BJ (cell line): ENCODE data around the gene RALA. TPM values are rescaled to one million over a fixed set of nuclear protein-coding genes. Genes with fewer than 3 reads are reported as not detected.
A peak's percentile ranks its signal among the peaks of the same experiment; 100 is the strongest.

Experiments used
- CTCF ChIA-PET: fragments of 350-600 bp; formaldehyde crosslinking; extraction: SDS; loops from one replicate; lab custom pipeline; 2021; ENCODE audit warnings: antibody characterized with exemption, inconsistent platforms; lab: Yijun Ruan, JAX
- POLR2A ChIA-PET: fragments of 300-600 bp; sonication (Branson Sonifier 250); formaldehyde crosslinking; extraction: SDS; loops from one replicate; lab custom pipeline; 2021; ENCODE audit warnings: antibody characterized with exemption; lab: Charles Lee
- DNase-seq: peaks from one replicate; pipeline ENCODE4 v3.0.0-alpha.2; 2011; ENCODE audit warnings: low read depth
- H3K27me3 ChIP-seq: 2 replicates; pipeline ENCODE4 v1.6.0; 2011; ENCODE audit warnings: low read length; ENCODE audit not compliant: control insufficient read depth, insufficient read depth
- H3K36me3 ChIP-seq: 2 replicates; pipeline ENCODE4 v1.5.1; 2011; ENCODE audit warnings: low read length; ENCODE audit not compliant: control insufficient read depth, insufficient read depth
- H3K4me3 ChIP-seq: 2 replicates; pipeline ENCODE4 v1.5.1; 2011; ENCODE audit warnings: low read depth, mild to moderate bottlenecking, control low read depth, low read length
- CTCF ChIP-seq: IDR thresholded peaks from 2 replicates; pipeline ENCODE4 v1.5.1; 2011; ENCODE audit warnings: low read depth, mild to moderate bottlenecking, control low read depth, inconsistent platforms, low read length, moderate library complexity; ENCODE audit not compliant: insufficient read depth
- polyA plus RNA-seq: library from polyadenylated mRNA; depleted of rRNA; stranded (reverse); fragments of >200 nt; gene quantifications from 2 replicates; pipeline ENCODE4 v1.2.3, GENCODE V29; 2011

The RALA gene
- polyA plus RNA-seq, 1 experiment = 14.9 TPM

DNA sequence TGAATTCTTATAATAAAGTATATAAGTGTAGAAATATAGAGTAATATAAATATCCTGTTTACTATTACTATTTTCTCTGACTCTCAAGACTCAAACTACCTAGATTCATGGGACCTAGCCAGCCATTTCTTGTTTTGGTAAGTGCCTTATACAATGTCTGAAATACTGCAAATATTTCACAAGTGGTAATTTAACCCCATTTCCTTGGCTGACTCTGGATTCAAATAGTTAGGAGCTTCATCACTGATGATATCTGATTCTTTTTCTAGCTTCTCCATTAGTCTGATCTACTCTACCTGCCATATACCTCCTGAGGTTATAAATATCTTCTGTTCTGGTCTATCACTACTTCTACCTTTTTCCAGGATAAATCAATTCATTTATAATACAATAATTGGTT lies 6.4 kb upstream of the RALA start:
- Histone ChIP-seq H3K4me3 (no peak overlapping the region), H3K27me3 (no peaks in the 10 kb centered on the region), H3K36me3 (no peaks in the 10 kb centered on the region)
- POLR2A ChIA-PET = interaction anchor here (0.6 kb wide), 1 partner anchor 46 kb away, joined by 3 read pairs; no protein-coding TSS in a partner anchor
- no peak for TF ChIP-seq CTCF
- DNase-seq = no peak
- CTCF ChIA-PET = interaction anchor here (1.1 to 2.9 kb wide), 2 partner anchors 14 to 36 kb away, joined by 3 to 12 read pairs; no protein-coding TSS in a partner anchor

- H3K27me3 ChIP-seq = no peaks in the 10 kb centered on the region
- DNase-seq = no peak
- TF ChIP-seq CTCF = no peak
- no peaks in the 10 kb centered on the region for H3K36me3 ChIP-seq
- no peak overlapping the region for H3K4me3 ChIP-seq
- ChIA-PET POLR2A (no interaction called here), CTCF (interaction anchor here (1.3 kb wide), 1 partner anchor 129 kb away, joined by 3 read pairs; no protein-coding TSS in a partner anchor)
Observed at GRCh38 chr7:39618868-39619267, 4.5 kb upstream of the RALA start.

- no peak for DNase-seq
- CTCF ChIA-PET = interaction anchor here (1.1 to 1.6 kb wide), 5 partner anchors 11 to 135 kb away, joined by 3 to 5 read pairs (median 3); no protein-coding TSS in a partner anchor
- no peaks in the 10 kb centered on the region for H3K36me3 ChIP-seq
- no peaks in the 10 kb centered on the region for H3K27me3 ChIP-seq
- POLR2A ChIA-PET = no interaction called here
- TF ChIP-seq CTCF = no peak
- H3K4me3 ChIP-seq = no peak overlapping the region
Observed at GRCh38 chr7:39620486-39620885, 2.9 kb upstream of the RALA start.

DNA sequence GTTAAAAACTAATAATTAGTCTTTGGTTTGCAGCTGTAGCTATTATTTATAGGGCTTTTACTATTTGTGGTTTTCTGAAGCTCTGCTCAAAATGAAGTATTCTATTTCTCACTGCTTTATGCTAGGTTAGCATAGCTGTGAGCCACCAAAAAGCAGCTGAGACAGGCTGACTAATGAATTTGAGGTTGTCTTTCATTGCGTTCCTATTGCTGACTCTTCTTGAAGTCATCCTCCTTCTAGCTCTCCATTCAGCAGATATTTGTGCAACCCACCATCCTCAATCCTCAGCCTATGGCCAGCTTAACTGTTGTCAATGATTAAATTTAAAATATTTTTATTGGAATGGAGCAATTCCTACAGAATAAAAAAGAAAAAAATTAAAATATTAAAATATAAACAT lies 2.1 kb upstream of the RALA start:
- CTCF ChIA-PET = interaction anchor here (1.1 to 1.6 kb wide), 6 partner anchors 12 to 134 kb away, joined by 3 to 5 read pairs (median 4); no protein-coding TSS in a partner anchor
- peak; percentile 80 for DNase-seq
- H3K27me3 ChIP-seq = no peaks in the 10 kb centered on the region
- H3K4me3 ChIP-seq = no peak overlapping the region
- no peaks in the 10 kb centered on the region for H3K36me3 ChIP-seq
- POLR2A ChIA-PET = interaction anchor here (0.6 to 0.7 kb wide), 3 partner anchors 12 to 115 kb away, joined by 3 to 4 read pairs (median 3); no protein-coding TSS in a partner anchor
- no peak for TF ChIP-seq CTCF

DNA sequence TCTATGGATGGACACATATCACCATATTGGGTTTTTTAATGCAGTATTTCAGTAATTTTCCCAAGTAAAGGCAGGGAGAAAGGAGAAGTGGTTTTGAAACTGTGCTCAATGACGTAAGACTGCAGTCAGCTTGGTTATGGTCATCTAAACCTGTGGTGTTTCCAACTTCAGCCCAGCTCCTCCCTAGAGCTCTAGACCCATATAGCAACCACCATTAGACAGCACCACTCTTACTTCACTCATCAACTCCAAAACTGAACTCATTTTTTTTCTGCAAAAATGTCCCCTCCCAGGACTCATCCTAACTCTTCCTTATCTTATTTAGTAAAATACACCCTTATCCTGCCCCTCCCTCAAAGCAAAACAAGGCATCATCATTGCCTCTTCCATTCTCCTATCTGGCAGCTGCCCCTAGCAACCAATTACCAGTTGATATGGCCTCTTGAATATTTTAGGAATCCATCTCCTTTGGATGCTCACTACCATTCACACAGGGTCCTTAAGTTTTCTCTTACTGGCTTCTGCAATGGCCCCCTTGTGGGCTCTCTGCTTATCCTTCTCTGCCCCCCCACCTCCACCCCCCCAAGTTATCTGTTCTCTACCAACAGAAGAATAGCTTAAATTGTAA lies 1.5 kb upstream of the RALA start:
- Histone ChIP-seq H3K4me3 (no peak overlapping the region), H3K36me3 (no peaks in the 10 kb centered on the region), H3K27me3 (no peaks in the 10 kb centered on the region)
- TF ChIP-seq CTCF = no peak
- DNase-seq = no peak
- POLR2A ChIA-PET = interaction anchor here (0.7 kb wide), 2 partner anchors 12 to 37 kb away, joined by 3 to 4 read pairs; no protein-coding TSS in a partner anchor
- CTCF ChIA-PET = interaction anchor here (0.8 to 2.3 kb wide), 11 partner anchors 12 to 133 kb away, joined by 3 to 10 read pairs (median 3); no protein-coding TSS in a partner anchor
